NCI-H524 treated with DMSO at 0.1 percent for 48 hours (cell line): ENCODE data around the gene ESRRG.

Source experiments
- DNase-seq: peaks from one replicate; lab custom pipeline; 2025; lab: John Stamatoyannopoulos, UW

The ESRRG gene

GRCh38 chr1:216723274-216723780, at the start of gene ESRRG:
Gene ESRRG (minus strand): TSS chr1:216723429. CDS start chr1:216723299, 130 bp downstream.
- peak; percentile 82 for DNase-seq

GRCh38 chr1:216771922-216772321, 48.7 kb upstream of the ESRRG start:
- no peak for DNase-seq

DNA sequence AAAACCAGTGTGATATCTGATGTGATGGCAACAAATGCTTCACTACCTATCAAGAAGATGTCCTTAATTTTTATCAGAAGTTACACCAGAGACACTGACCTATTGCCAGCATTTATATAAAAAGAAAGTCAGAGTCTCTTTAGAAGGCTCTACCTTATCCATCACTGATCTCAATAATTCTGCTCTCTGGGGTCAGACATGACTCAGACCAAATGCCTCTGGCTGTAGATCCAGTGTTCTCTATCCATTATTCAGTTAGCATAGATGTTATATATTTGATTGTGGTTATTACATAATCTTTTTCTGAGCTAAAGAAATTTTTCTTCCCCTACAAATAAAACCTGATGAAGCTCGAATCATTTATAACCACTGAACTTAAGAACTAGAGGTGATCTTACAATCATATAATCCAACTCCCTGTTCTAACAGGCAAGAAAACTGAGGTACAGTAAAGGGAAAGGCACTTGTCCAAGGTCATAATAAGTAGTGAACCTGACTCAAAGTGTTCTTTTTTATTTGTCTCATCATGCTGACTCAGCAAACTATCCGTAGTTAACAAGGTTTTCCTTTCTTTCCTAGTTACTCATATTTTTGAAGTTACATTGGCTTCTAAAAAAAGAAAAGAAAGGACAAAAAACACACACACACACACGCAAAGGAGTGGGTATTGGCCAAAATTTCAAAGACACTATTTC, 43.6 kb upstream of the ESRRG start:
- no peak for DNase-seq

DNA sequence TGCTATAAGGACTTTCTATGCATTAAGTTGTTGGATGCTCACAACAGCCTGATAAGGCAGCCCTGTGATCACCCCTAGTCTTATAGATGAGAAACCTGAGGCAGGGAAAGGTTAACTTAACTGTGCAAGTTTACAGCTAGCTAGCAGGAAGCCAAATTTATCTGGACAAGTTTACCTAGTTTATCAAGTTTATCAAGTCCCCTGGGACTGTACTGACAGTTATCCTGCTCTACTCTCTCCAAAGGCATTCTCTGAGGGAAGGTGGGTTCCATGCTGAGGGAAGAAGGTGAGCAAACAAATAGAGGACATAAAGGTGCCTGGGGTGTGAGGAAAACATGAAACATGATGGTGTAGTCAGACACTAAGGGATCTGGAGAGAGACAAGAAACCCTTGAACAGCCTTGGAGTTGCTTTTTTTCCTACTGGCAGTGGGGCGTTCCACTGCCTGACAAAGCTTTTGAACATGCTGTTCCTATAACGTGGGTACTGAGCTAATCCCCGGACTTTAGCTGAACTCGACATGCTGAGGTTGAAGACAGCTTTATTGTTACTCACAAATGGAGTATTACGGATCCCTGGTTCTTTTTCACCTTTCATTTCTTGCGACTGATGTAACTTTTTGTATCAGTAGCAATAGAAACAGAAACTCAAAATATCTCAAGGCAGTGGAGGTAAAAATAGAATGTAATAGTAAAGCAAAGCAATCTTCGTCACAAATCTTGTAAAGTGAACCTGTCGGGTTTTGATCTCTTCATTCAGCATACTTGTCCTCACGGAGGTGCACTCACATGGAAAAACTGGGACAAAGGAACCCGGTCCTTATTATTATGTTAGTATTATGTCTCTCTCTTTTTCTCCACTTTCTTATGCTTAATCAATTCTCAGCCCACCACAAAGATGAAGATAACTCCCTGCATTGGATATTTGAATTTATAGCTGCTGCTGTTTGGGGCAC, 42.4 kb upstream of the ESRRG start:
- DNase-seq, result no peak

- no peak for DNase-seq
These were observed 34.9 kb upstream of the ESRRG start for GRCh38 chr1:216758161-216758560.

GRCh38 chr1:216757110-216757509, 33.9 kb upstream of the ESRRG start:
- no peak for DNase-seq

- DNase-seq, result no peak
These were observed 27.7 kb upstream of the ESRRG start for GRCh38 chr1:216750961-216751360.

DNA sequence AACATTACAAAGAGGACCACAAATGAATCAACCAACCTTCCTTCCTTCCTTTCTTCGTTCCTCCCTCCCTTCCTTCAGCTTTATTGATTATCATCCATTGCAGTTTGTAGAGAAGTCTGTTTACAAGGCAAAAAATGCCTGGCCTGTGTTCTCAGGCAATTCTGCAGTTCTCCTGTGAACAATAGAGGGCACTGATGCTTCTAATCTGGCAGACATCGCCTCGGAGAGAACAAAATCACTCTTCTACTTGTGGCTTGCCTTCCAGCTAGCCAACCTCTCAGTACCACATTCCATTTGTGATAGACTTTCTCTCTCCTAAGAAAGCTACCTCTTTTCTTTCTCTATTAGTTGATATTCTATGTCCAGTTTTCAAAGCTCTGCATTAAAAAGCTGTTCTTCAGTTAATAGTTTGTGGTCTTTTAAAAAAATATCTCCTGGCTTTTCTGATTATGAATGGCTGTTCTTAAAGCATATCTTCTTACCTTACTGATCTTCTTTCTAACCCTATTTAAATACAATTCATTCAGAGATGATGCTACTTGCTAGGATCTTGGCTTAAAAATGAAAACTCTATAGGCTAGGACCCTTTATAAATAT, 26.9 kb upstream of the ESRRG start:
- no peak for DNase-seq

GRCh38 chr1:216749232-216749631, 26.0 kb upstream of the ESRRG start:
- no peak for DNase-seq

GRCh38 chr1:216742625-216743024, 19.4 kb upstream of the ESRRG start:
- no peak for DNase-seq

- no peak for DNase-seq
These were observed 17.1 kb upstream of the ESRRG start for GRCh38 chr1:216740331-216740730.

- no peak for DNase-seq
These were observed 16.6 kb upstream of the ESRRG start for GRCh38 chr1:216739793-216740192.

GRCh38 chr1:216732121-216732520, 8.9 kb upstream of the ESRRG start:
- DNase-seq, result no peak

DNA sequence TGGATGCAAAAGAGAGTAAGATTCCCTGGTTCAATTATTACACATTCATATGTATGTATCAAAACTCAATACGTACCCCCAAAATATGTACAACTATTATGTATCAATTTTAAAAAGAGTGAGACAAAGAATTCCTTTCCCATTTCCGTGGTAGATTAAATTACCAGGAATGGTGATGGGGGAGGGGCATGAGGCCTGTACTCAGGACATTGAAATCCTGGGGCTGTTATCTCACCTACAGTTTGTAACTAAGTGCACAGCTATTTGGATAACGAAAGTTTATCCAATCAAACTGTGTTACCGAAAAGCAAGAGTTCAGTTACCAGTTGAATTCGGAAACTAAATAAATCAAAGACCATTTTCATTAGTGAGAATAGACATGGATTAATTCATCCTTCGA, 8.3 kb upstream of the ESRRG start:
- DNase-seq, result no peak

DNA sequence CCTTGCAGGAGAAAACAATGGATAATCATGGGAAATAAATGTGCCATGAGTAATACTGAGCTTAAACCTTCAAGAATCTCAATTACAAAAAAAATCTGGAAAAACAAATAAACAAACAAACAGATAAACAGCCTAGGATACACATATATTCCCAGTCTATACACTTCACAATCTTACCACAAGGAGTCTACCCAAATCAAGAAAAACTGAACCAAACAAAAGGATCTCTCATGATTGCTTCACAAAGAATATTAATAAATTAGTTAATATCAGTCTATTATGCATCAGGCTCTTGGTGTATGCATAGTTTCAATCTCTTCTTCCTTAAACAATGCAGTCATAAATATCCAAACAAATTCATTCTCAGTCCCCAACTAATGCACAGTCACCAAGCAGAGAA, 3.2 kb upstream of the ESRRG start:
- no peak for DNase-seq

DNA sequence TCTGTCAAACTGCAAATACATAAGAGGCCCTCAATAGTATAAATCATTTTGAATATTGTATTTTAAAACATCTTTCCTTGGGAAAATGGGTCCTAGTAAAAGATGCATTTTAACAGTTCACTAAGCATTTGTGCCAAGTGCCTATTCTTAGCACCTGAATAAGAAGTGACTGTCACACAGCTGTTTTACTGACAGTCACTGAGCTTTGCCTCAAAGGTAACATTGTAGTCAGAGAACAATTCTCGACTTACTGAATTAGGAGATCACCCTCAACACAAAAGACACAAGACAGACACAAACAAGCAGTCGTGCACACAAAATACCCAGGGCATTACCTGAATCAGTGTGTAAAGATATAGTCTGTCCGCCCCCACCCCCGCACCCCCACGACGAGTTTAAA, 408 bp downstream of the ESRRG start:
- peak; percentile 38 for DNase-seq

- peak; percentile 32 for DNase-seq
These were observed 1.4 kb downstream of the ESRRG start for GRCh38 chr1:216721863-216722262.

DNA sequence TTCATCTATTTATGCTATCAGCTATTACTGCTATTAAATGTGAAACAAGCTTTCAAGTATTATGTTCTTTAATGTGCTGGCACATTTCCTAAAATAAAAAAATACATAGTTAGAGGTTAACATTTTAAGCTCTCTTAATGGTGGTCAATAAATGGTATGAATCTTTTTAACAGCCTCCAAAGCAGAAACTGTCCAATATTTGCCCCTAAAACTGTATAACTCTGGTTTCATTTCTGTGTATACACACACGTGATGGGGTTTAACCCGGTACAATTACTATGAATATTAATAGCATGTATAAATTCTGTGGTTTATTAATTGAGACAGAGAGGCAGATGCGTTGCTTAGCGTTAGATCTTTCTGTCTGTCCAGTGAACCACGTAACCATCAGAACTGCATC, 2.2 kb downstream of the ESRRG start:
- no peak for DNase-seq

DNA sequence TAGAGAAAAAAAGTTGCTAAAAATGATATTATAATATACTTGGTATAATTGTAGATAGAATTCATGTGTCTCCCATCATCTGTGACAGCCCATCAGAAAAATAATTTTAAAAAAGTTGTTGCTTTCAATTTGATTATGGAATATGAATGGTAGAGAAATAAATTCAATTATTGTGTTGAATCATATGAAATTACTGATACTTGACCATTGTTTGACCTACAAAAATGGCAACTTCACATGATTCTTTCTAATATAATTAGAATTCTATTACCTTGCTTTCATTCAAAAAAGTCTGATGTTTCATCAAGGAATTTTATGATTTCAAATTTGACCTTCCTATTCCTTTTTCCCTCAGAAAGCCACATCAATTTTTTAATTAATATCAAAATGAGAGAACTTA, 11.5 kb downstream of the ESRRG start:
- DNase-seq, result no peak

- DNase-seq, result no peak
These were observed 12.5 kb downstream of the ESRRG start for GRCh38 chr1:216710598-216711333.

GRCh38 chr1:216710055-216710454, 13.2 kb downstream of the ESRRG start:
- DNase-seq, result peak; percentile 55

DNA sequence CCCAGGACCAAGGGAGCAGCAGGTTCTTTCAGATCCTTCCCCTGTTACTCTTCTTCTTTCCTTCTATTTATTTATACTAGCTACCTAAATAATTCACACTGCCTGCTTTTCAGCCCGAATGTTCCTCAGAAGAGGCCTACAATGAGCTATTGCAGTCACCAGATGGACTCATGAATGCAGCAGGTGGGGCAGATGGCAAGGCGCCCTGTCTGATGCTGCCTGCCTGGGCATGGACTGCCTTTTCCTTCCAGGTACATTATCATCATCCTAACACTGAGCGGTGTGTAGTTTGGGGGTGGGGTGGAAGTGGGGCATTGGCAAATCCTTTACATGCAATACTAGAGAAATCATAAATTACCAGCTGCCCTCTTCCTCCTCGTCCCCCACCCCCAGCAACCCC, 17.6 kb downstream of the ESRRG start:
- DNase-seq, result peak; percentile 81
